IgD-negative memory B cell (primary cell): ENCODE results near the gene PRM1. TPM values are rescaled to one million over a fixed set of nuclear protein-coding genes. Genes with fewer than 3 reads are reported as not detected.

Source experiments
- H3K27ac Mint-ChIP-seq, 3 donors: one replicate each; pipeline ENCODE4 v1.8.0; 2020 to 2022; ENCODE audit warnings: mild to moderate bottlenecking in 3 of 3, mixed read lengths in 3 of 3, moderate library complexity in 1 of 3
- H3K27me3 Mint-ChIP-seq: one replicate; pipeline ENCODE4 v1.8.0; 2021; ENCODE audit warnings: mixed read lengths
- H3K36me3 Mint-ChIP-seq: one replicate; pipeline ENCODE4 v1.8.0; 2020; ENCODE audit warnings: mild to moderate bottlenecking, mixed read lengths
- H3K4me1 Mint-ChIP-seq, 3 donors: one replicate each; pipeline ENCODE4 v1.8.0; 2020 to 2022; ENCODE audit warnings: mixed read lengths in 3 of 3, mild to moderate bottlenecking in 1 of 3
- H3K4me3 Mint-ChIP-seq, 4 donors: one replicate each; pipeline ENCODE4 v1.8.0; 2020 to 2022; ENCODE audit warnings: mild to moderate bottlenecking in 4 of 4, mixed read lengths in 4 of 4, moderate library complexity in 3 of 4
- H3K9me3 Mint-ChIP-seq, 3 donors: one replicate each; pipeline ENCODE4 v1.8.0; 2020 to 2021; ENCODE audit warnings: mixed read lengths in 3 of 3, mild to moderate bottlenecking in 1 of 3
- polyA plus RNA-seq: library from polyadenylated mRNA; unstranded; fragments of 300-500 nt; fragmentation: Illumina TruSeq; gene quantifications from one replicate; pipeline ENCODE4 v1.2.3, GENCODE V29; 2021

The PRM1 gene
- polyA plus RNA-seq, 1 donor from 2014 or later = not detected

DNA sequence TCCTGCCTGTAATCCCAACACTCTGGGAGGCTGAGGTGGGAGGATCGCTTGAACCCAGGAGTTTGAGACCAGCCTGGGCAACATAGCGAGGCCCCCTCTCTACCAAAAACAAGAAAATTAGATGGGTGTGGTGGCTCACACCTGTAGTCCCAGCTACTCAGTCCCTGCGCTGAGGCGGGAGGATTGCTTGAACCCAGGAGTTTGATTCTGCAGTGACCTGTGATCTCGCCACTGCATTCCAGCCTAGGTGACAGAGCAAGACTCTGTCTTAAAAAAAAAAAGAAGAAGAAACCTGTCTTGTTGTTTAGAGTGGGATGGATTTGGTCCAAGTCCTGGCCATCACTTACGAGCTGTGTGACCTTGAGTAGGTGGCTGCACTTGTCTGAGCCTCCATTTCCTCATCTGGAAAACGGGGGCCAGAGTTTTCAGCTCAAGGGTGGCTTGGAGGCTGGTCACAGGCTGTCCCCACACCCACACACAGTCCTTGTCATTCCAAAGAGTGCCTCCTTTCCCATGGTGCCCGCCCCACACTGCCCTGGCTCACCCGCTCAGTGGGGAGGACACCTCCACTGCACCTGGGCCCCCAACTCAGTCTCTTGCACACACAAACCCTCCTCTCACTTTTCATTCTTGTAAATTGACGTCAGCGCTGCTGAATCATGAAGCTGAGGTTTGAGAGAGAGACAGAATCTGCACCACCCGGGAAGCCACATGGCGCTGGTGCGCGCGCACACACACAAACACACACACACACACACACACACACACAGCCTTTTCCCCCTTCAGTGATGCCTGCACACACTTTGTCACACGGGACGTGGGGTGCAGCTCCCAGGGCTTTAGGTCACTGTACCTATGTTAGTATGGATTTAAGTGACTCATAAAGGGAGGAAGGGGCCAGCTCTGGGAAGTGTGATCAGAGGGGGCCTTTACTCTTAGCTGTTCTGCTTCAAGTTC, 29.3 kb downstream of the PRM1 start:
- Mint-ChIP-seq H3K27me3 (no peaks in the 10 kb centered on the region), H3K4me1 (peaks cover 18 to 26% (median 24%) of the 10 kb centered on the region in 3 donors), H3K4me3 (peak overlapping the region; percentile 10 to 95 (median 66)), H3K27ac (peak overlapping the region; percentile 77 to 98 (median 95)), H3K9me3 (no peaks in the 10 kb centered on the region), H3K36me3 (peaks cover 1% of the 10 kb centered on the region)

DNA sequence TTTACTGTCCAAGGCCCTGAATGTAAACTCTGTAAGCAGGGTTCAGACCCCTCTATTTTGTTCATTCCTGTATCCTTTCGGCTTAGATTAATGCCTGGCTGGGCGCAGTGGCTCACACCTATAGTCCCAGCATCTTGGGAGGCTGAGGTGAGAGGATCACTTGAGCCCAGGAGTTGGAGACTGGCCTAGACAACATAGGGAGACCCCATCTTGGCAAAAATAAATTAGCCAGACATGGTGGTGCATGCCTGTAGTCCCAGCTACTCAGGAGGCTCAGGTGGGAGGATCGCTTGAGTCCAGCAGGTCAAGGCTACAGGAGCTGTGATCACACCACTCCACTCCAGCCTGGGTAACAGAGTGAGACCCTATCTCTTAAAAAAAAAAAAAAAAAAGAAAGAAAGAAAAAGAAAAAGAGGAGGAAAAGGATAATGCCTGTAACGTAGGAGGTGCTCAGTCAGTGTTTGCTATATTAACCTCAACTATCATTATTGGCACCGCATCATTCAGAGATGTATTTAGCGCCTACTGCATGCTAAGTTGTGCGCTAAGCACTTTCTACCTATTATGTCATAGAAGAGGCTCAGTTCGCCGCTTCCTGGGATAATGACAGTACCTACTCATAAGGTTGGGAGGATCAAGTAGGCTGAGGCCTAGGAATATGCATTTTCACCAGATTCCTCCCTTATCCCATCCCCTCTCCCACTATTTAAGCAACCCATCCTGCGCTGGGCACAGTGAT, 30.2 kb downstream of the PRM1 start:
- Mint-ChIP-seq H3K36me3 (peaks cover 1% of the 10 kb centered on the region), H3K27me3 (no peaks in the 10 kb centered on the region), H3K27ac (peak overlapping the region in 2 of 3 donors; percentile 53 to 98), H3K9me3 (no peaks in the 10 kb centered on the region), H3K4me3 (peak overlapping the region in 1 of 4 donors; percentile 95), H3K4me1 (peaks cover 14 to 24% (median 23%) of the 10 kb centered on the region in 3 donors)

DNA sequence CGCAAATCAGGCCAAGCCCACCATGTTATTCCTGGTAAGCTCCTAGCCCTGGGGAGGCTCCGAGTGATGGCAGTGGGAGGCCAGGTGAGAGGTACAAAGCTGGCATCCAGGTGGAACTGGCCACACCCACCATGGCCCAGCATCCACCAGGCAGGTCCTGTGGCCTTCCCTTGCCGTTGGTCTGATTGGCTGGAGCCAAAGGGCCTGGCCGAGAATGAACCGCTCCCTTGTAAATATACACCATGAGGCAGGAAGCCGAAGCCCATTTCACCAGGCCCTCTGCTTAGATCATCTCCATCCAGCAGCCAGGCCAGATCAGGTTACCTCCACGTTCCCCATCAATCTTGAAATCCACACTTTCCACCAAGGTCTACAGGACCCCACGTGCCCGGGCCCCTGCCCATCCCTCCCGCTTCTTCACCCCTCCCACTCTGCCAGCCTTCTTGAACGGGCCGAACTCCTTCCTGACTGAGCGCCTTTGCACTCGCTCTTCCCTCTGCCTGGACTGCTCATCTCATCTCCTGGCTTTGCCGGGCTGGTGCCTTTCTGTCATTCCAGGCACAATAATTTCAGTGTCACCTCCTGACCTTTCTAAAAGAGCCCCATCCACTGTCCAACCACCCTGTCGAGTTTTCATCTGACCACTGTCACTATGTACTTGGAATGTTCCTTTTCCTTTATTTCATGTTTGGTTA, 30.9 kb downstream of the PRM1 start:
- Mint-ChIP-seq H3K27me3 (no peaks in the 10 kb centered on the region), H3K27ac (peak overlapping the region in 2 of 3 donors; percentile 86 to 98), H3K4me3 (peak overlapping the region in 1 of 4 donors; percentile 64), H3K4me1 (peaks cover 14 to 24% (median 23%) of the 10 kb centered on the region in 3 donors), H3K36me3 (peaks cover 1% of the 10 kb centered on the region), H3K9me3 (no peaks in the 10 kb centered on the region)

DNA sequence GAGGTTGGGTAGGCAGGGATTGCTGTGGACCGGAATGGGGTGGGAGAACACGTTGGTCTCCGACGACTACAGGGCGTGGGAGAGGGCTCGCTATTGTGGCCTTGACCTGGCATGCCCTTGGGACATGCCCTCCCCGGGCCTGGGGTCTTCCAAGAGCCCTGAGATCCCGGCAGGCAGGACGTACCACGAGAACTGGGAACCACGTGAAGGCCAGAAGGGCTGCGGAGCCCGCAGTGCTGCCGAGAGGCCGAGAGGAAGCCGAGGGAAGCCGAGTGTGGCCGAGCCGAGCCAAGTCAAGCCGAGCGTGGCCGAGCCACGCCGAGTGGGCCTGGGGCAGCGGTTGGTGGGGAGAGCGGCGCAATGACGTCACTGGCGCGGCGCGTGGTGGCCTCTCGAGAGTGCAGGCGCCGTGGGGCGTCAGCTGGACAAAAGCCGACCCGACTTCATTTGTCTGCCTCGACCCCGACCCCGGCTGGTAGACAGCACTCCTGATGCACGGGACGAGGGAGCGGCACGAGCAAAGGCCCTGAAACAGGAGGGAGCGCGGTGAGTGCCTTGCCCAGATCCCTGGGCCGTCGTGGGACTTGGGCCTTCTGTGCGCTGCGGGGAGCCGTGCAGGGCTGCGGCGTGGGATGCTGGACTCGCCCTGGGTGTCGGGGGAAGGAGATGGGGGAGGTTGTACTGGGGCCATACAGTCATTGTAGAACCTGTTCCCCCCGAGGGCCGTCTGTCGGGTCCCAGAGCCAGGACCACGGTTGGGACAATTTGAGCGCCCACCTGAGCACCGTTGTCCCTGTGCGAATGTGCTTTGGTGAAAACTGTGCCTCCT, 31.7 kb downstream of the PRM1 start:
- no peaks in the 10 kb centered on the region for H3K9me3 Mint-ChIP-seq
- H3K4me1 Mint-ChIP-seq = peaks cover 14 to 25% (median 24%) of the 10 kb centered on the region in 3 donors
- peaks cover 1% of the 10 kb centered on the region for H3K36me3 Mint-ChIP-seq
- H3K4me3 Mint-ChIP-seq = peak overlapping the region in 1 of 4 donors; percentile 12
- no peaks in the 10 kb centered on the region for H3K27me3 Mint-ChIP-seq
- peak overlapping the region in 2 of 3 donors; percentile 39 to 98 for H3K27ac Mint-ChIP-seq

DNA sequence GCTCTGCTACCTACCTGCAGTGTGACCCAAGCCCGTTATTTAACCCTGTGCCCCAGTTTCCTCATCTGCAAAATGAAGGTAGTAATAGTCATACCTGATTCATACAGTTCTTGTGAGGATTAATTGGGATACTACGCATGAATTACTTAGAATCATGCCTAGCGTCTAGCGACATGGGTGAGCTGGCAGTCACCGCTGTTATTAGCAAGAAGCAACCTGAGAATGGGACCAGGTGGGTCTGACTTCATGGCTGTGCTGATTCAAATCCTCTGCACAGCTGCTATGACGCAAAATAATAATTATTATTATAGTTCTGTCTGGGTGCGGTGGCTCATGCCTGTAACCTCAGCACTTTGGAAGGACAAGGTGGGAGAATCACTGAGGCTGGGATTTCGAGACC, 33.0 kb downstream of the PRM1 start:
- H3K27ac Mint-ChIP-seq = peak overlapping the region in 1 of 3 donors; percentile 25
- H3K9me3 Mint-ChIP-seq = no peaks in the 10 kb centered on the region
- peaks cover 1% of the 10 kb centered on the region for H3K36me3 Mint-ChIP-seq
- no peaks in the 10 kb centered on the region for H3K27me3 Mint-ChIP-seq
- peak overlapping the region in 2 of 4 donors; percentile 48 to 67 for H3K4me3 Mint-ChIP-seq
- peaks cover 5 to 17% (median 15%) of the 10 kb centered on the region in 3 donors for H3K4me1 Mint-ChIP-seq

DNA sequence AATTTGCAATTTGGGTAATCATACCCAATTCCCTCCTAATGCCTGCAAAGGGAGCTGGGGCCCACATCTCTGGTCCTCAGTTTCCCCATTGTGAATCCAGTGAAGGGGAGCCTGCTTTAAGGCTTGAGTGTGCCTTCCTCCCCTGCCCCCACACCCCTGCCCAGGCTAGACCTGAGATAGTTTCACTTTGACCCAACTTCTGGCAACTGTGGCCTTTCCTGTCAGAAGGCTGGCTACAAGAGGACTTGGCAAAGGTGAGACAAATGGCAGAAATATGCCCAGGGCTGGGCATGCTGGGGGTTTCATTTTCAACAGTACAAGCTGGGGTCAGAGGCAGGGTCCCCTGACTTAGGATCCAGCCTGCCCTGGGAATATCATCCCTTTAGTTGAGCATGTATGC, 35.1 kb downstream of the PRM1 start:
- Mint-ChIP-seq H3K4me1 (peaks cover 0 to 5% (median 2%) of the 10 kb centered on the region in 3 donors), H3K27me3 (no peaks in the 10 kb centered on the region), H3K4me3 (no peak overlapping the region), H3K27ac (no peak overlapping the region), H3K9me3 (no peaks in the 10 kb centered on the region), H3K36me3 (no peaks in the 10 kb centered on the region)

DNA sequence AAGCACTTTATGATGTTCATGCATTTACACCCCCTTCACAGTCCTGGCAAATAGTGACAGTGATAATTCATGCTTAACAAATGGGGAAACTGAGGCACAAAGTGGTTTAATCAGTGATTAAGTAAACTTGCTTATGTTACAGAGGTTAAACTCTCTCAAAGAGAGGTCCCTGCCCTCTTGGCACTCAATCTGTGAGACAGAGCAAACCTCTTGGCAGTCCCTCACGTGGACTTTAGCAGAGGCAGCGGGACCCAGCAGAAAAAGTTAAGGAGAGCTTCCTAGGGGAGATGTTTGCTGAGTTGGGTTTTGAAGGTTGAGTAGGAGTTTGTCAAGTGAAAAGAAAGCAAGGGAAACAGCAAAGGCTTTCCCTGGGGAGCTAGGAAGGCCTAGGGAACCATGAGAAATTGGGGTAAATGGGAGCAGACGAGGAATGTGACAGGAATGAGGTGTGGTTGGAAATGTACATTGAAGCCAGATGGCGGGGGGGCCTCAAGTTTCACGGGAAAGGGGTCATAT, 35.9 kb downstream of the PRM1 start:
- peak overlapping the region in 1 of 4 donors; percentile 6 for H3K4me3 Mint-ChIP-seq

DNA sequence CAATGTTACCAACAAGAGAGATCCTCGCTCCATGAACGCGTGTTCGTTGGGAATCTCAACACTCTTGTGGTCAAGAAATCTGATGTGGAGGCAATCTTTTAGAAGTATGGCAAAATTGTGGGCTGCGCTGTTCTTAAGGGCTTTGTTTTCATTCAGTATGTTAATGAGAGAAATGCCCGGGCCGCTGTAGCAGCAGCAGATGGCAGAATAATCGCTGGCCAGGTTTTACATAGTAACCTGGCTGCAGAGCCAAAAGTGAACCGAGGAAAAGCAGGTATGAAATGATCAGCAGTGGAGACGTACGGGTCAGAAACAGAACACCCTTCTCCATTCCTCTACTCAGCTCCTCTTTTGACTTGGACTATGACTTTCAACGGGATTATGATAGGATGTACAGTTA, 38.5 kb downstream of the PRM1 start:
- no peaks in the 10 kb centered on the region for H3K36me3 Mint-ChIP-seq
- no peaks in the 10 kb centered on the region for H3K27me3 Mint-ChIP-seq
- H3K9me3 Mint-ChIP-seq = no peaks in the 10 kb centered on the region
- H3K4me1 Mint-ChIP-seq = peaks cover 0 to 2% (median 2%) of the 10 kb centered on the region in 3 donors
- H3K4me3 Mint-ChIP-seq = no peak overlapping the region
- H3K27ac Mint-ChIP-seq = no peak overlapping the region

More for the DNA sequence above, 35.9 kb downstream of the PRM1 start:
- no peak overlapping the region for H3K27ac Mint-ChIP-seq
- no peaks in the 10 kb centered on the region for H3K27me3 Mint-ChIP-seq
- no peaks in the 10 kb centered on the region for H3K36me3 Mint-ChIP-seq
- no peaks in the 10 kb centered on the region for H3K9me3 Mint-ChIP-seq
- H3K4me1 Mint-ChIP-seq = peaks cover 0 to 5% (median 2%) of the 10 kb centered on the region in 3 donors

DNA sequence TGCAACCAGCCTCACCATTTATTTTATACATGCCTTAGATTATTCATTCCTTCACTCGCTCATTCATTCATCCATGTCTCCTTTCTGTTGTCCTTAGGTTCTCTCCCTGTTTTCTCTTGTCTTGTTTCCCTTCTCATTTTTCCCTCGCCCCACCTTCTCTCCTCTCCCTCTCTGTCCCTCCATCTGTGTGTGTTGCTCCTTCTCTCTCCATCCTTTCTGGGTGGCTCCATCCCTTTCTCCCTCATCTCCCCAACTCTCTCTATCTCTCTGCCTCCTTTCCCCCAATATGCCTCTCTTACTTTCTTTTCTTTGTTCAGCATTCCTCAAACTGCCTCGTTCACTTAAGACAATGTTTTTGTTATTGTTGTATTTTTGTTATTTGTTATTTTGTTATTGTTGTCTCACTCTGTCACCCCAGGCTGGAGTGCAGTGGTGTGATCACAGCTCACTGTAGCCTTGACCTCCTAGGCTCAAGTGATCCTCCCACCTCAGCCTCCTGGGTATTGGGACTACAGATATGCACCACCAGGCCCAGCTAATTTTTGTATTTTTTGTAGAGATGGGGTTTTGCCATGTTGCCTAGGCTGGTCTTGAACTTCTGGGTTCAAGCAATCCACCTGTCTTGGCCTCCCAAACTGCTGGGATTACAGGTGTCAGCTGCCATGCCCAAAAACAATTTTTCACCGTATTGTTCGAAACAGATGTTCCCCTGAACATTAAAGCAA, 39.5 kb downstream of the PRM1 start:
- H3K36me3 Mint-ChIP-seq = no peaks in the 10 kb centered on the region
- no peaks in the 10 kb centered on the region for H3K9me3 Mint-ChIP-seq
- H3K4me1 Mint-ChIP-seq = peaks cover 0 to 2% (median under 1%) of the 10 kb centered on the region in 3 donors
- no peak overlapping the region for H3K27ac Mint-ChIP-seq
- no peaks in the 10 kb centered on the region for H3K27me3 Mint-ChIP-seq
- H3K4me3 Mint-ChIP-seq = no peak overlapping the region

DNA sequence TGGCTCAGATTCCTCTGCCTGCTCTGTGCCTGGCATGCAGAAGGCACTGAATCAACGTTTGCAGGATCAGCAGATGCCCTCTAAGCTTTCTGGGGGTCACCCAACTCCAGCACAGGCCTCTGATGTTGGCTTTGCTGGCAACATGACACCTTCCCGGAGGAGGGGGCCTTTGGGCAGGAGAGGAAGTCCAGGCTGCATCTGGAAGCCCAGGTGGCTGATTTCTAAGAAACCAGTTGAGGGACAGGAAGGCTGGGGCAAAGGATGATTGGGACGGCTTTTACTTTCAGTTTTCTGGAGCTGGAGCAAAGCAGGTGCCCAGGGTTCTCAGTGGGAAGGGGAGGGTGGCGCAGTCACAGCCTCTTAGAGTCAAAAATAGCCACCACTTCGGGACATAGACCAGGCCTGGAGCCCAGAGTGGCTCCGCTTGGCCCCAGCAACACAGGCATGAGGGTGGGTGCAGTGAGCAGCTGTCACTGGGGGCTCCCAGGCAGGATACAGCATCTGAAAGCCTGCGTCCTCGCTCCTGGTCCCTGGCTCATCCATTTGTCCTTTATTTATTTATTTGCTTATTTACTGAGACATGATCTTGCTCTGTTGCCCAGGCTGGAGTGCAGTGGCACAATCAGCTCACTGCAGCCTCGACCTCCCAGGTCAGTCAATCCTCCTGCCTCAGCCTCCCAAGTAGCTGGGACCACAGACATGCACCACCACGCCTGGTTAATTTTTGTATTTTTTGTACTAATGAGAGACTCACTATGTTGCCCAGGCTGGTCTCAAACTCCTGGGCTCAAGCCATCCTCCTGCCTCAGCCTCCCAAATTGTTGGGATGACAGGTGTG, 40.3 kb downstream of the PRM1 start:
- H3K4me3 Mint-ChIP-seq = peak overlapping the region in 1 of 4 donors; percentile 67
- H3K36me3 Mint-ChIP-seq = no peaks in the 10 kb centered on the region
- no peak overlapping the region for H3K27ac Mint-ChIP-seq
- peaks cover 0 to 2% (median 0%) of the 10 kb centered on the region in 3 donors for H3K4me1 Mint-ChIP-seq
- H3K27me3 Mint-ChIP-seq = no peaks in the 10 kb centered on the region
- no peaks in the 10 kb centered on the region for H3K9me3 Mint-ChIP-seq

DNA sequence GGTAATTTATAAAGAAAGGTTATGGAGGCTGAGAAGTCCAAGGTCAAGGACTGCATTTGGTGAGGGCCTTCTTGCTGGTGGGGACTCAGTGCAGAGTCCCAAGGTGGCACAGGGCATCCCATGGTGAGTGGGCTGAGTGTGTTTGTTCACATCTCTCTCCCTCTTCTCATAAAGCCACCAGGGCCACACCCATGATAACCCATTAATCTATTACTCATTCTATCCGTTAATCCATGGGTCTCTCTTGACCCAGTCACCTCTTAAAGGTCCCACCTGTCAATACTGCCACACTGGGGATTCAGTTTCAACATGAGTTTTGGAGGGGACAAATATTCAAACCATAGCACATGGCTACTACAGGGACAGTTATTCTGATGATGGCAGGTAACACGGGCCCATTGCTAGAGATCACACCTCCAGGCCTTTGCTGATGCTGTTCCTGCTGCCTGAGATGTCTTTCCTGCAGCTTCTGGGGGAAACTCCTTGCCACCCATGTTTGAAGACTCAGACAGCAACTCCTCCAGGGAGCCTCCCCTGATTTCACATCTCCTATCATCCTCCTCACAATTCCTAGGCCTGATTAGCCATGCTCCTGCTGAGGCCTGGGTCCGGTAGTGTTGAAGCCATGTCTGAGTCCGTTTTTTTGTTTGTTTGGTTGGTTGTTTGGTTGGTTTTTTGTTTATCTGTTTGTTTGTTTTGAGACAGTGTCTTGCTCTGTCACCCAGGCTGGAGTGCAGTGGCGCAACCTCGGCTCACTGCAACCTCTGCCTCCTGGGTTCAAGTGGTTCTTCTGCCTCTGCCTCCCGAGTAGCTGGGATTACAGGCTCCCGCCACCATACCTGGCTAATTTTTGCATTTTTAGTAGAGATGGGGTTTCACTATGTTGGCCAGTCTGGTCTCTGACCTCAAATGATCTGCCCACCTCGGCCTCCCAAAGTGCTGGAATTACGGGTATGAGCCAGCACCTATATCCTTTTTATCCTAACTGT, 41.2 kb downstream of the PRM1 start:
- no peaks in the 10 kb centered on the region for H3K27me3 Mint-ChIP-seq
- no peaks in the 10 kb centered on the region for H3K36me3 Mint-ChIP-seq
- peak overlapping the region in 1 of 3 donors; percentile 35 for H3K27ac Mint-ChIP-seq

More for the DNA sequence above, 41.2 kb downstream of the PRM1 start:
- H3K4me3 Mint-ChIP-seq = peak overlapping the region in 1 of 4 donors; percentile 30
- no peaks in the 10 kb centered on the region for H3K9me3 Mint-ChIP-seq
- peaks cover 0 to under 1% (median 0%) of the 10 kb centered on the region in 3 donors for H3K4me1 Mint-ChIP-seq
